ENCODE measurements around the gene ITIH4.

Gene ITIH4

GRCh38 chr3:52848617-52849016 lies 18.1 kb upstream of the ITIH4 start:
- DNase-seq (ENCODE audit: low read depth): no peak

- no peak for DNase-seq (ENCODE audit: low read depth)
Measured at GRCh38 chr3:52847726-52848125, 17.3 kb upstream of the ITIH4 start.

- no peak for DNase-seq (ENCODE audit: low read depth)
Measured at GRCh38 chr3:52847241-52847640, 16.8 kb upstream of the ITIH4 start.

GRCh38 chr3:52846432-52846965 lies 16.0 kb upstream of the ITIH4 start:
- DNase-seq (ENCODE audit: low read depth): no peak

- DNase-seq (ENCODE audit: low read depth): peak; percentile 23
Measured at GRCh38 chr3:52845691-52846431, 15.4 kb upstream of the ITIH4 start.

DNA sequence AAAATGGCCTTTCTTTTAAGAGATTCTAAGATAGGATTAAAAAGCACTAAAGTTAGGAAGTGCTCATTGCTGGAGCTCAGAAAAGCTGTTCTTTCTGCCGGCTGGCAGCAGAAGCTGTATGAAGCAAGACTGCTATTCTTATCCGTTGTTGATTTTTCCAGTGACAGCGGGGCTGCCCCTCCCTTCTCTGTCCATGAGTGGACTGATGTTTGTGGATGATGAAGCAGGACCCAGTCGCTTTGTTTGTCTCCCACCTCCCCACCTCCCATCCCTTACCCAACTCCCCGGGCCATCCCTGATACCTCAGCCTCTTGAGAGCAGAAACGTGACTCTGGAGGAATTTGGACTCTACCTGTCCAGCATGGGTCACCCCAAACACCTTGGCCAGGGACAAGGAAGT lies 14.7 kb upstream of the ITIH4 start:
- no peak for DNase-seq (ENCODE audit: low read depth)

- DNase-seq (ENCODE audit: low read depth): no peak
Measured at GRCh38 chr3:52844290-52844975, 14.0 kb upstream of the ITIH4 start.

DNA sequence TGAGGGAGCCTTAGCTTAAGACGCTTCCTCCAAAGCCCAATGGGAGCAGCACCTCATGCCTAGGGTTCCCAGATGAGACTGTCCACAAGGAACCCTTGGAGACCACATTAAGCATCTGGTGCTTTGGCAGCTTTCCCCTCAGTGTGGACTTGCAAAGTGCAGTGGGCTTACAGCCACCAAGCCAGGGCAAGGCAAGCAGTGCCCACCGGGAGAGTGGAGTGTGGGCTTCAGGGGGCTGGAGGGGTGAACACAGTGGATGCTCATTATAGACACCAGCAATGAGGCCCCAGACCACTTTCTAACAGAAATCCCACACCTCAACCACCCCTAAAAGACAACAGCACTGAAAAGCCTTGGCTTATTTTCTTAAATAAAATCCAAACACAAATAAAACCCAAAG lies 13.4 kb upstream of the ITIH4 start:
- no peak for DNase-seq (ENCODE audit: low read depth)

GRCh38 chr3:52843108-52843865 lies 12.8 kb upstream of the ITIH4 start:
- no peak for DNase-seq (ENCODE audit: low read depth)

DNA sequence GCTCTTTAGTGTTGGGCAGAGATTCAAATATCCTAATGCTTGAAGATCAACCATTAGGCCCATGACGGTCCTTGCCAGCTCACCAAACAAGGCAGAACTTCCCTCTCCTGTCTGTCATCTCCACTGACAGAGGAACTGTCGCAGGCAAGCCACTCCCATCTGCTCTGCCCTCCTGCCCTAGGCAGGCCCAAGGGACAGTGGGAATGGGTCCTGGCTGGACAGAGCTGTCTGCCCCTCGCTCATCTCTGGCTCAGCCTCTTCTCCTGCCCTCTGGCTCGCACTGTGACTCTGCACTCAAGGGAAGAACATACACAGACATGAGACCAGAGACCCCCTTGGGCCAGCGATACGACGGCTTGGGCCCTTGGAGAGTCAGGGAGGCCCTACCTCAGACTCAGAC lies 12.0 kb upstream of the ITIH4 start:
- no peak for DNase-seq (ENCODE audit: low read depth)

DNA sequence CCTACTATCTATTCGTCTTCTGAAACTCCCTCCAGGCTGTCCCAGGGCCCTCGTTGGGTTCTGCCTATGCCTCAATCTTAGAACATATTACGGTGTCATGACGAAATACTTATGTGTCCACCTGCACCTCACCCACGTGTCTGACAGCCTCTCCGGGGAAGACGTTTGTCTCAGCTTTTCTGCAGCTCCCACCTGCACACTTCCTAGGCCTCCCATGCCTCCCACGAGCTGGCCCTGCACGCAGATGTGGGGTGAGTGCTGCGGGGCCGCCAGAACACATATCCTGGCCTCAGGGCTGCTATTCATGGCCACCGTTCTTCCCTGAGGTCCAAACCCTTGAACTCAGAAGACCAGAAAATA lies 11.5 kb upstream of the ITIH4 start:
- DNase-seq (ENCODE audit: low read depth): no peak

GRCh38 chr3:52841211-52841980 lies 10.9 kb upstream of the ITIH4 start:
- DNase-seq (ENCODE audit: low read depth): no peak

- DNase-seq (ENCODE audit: low read depth): no peak
Measured at GRCh38 chr3:52839892-52840545, 9.5 kb upstream of the ITIH4 start.

DNA sequence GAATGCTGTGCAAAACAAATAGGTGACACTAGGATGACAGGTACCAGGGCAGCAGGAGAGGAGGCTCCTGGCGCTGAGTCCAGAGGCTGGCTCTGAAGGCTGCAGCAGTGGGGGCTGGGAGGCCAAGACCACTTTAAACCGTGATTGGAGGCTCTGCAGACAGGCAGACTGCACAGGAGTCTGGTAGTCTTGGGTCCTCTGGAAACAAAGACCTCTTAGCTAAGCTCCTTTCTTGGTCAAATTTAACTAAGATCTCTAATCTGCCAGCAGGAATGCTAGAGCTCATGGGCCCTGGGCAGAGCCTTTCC lies 8.8 kb upstream of the ITIH4 start:
- no peak for DNase-seq (ENCODE audit: low read depth)

DNA sequence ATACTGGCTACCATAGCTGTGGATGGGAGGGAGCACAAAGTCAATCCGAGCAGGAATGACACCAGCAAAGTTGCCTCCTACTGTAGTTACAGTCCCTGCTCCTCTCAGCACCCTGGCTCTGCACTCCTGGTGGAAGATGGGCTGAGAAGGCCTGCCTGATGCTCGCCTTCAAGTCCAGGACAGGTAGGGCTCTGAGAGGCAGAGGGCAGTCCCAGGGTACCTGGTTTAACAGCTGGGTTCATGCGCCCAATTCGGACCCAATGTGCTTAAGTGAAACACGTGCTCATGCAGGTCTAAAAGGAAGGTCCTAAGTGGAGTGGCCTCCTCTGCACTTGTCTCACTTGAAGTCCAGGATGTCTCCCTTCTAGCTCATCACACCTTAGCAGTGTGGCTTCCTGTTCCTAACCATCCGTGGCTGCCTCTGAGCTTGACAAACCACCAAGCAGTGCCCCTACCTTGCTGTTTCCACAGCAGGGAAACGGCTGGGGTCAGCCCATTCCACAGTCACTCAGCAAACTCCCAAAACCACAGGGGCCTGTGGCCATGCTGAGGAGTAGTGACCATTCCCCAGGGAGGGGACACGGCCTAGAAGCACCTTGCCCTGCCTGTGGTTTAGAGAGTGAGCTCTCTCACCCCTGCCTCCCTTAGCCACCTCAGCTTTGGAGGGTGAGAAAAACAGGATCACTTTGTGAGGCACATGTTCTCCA lies 8.2 kb upstream of the ITIH4 start:
- DNase-seq (ENCODE audit: low read depth): no peak

GRCh38 chr3:52836986-52837385 lies 6.5 kb upstream of the ITIH4 start:
- DNase-seq (ENCODE audit: low read depth): no peak

GRCh38 chr3:52836471-52836845 lies 6.0 kb upstream of the ITIH4 start:
- DNase-seq (ENCODE audit: low read depth): no peak

- DNase-seq (ENCODE audit: low read depth): no peak
Measured at GRCh38 chr3:52835766-52836470, 5.4 kb upstream of the ITIH4 start.

- DNase-seq (ENCODE audit: low read depth): no peak
Measured at GRCh38 chr3:52834871-52835501, 4.5 kb upstream of the ITIH4 start, which contains the start of gene MUSTN1. Gene MUSTN1 (minus strand): TSS chr3:52835019. CDS start chr3:52834948, 71 bp downstream.

DNA sequence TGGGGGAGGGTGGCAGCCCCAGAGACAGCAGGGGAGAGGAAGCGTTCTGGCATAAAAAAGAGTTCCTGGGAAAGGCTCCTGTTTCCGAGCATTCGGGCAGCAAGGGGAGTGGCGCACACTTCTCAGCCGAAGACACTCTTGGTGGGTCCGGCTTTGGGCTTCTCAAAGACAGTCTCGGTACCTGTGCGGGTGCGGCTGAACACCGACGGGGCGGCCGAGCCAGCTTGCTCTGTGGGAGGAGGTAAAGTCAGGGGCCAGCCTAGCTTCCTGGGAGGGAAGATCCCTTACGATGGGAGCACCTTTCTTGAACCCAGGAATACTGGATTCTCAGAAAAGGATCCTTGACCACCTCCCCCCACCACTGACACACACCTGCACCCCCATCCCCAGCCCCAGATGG lies 2.7 kb upstream of the ITIH4 start:
- DNase-seq (ENCODE audit: low read depth): no peak

All from activated T-cell treated with anti-CD3 and anti-CD28 coated beads for 1 hour (primary cell).